SHP77 (cell line): ENCODE data around the gene NTN1.

Source experiments
- DNase-seq, 2 experiments: peaks; one replicate each; lab custom pipeline; 2025; lab: John Stamatoyannopoulos, UW

NTN1 gene

DNA sequence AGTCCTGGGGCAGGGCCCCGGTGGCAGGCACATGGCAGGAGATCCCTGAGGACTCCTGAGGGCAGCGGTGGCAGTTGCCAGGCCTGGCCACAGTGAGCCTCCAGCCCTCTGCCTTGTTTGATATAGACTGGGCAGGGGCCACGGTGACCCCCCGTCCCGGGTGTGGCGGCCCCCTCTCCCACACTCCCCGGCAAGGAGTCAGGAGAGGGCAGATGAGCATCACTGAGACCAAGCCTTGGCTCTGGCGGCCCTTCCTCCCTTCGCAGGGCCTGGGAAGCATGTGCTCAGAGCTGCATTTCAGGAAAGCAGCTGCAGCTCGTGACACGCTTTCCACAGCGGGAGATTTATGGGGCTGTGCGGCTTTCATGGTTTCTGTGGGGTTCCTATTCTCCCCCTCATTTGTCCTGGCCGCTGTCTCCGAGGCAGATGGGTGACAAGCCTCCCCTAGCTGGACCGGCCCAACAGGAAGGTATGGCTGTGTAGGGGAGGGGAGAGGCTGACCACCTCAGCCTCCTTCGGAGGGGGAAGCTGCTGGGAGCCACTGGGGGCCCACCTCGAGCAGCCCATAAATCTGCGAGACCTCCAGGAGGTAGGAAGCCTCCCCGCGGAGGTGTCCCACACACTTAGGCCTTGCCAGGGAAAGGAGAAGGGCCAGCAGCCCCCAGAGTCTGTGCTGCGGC, 211.4 kb downstream of the NTN1 start:
- DNase-seq = no peak

DNA sequence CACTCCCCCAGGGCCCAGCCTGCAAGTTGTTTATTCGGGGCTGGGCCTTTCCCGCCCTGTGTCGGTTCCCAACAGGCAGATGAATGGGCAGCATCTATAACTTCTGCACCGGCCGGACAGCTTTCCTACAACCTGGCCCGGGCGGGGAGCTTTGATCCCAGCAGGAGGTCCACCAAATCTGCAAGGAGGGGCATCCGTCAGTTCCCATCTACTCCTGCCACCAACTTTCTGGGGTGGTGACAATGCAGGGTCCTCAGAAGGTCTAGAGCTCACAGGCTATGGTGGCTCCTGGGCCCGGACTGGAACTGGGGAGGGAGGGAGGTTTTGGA, 211.9 kb downstream of the NTN1 start:
- no peak for DNase-seq

DNA sequence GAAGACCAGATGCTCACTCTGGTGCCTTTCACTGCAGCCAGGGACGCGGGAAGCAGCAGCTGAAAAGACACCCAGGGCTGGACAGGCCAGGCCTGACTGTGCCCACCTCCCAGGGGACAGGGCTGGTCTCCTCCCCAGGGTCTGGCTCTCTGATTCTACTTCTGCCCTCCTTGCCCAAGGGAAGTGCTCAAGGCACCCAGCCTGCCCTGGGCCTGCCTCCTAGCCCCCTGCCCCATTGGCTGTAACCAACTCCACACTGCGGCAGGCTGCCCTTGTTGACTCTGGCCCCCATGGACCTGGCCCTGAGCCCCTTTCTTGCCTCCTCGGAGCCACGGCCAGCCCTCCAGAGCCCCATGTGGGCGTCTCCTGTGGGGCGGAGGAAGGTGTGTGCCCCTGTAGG, 212.5 kb downstream of the NTN1 start:
- no peak for DNase-seq

DNA sequence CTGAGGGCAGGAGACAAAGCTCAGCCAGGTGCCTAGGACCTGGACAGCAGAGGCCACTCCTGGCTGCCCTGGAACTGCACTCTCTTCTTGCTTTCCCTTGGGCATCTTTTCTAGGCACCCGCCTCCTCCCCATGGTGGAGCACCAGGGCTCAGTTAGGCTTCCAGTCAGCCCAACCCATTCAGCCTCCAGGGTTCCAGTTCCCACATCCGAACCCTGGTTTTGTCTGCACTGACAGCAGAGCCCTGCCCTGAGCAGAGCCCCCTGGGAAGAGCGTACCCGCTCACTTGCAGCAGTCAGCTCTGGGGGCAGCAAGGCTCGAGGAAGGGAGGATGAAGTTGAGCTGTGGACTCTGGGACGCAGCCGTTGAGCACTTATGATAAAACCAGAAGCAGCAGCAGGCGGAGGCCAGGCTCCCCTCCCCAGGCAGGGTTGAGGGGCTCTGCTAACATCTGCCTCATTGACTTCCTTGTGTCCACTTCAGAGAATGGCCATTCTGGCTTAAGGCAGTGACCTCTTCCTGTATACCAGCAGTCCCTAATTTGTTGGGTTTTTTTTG, 213.2 kb downstream of the NTN1 start:
- no peak for DNase-seq

DNA sequence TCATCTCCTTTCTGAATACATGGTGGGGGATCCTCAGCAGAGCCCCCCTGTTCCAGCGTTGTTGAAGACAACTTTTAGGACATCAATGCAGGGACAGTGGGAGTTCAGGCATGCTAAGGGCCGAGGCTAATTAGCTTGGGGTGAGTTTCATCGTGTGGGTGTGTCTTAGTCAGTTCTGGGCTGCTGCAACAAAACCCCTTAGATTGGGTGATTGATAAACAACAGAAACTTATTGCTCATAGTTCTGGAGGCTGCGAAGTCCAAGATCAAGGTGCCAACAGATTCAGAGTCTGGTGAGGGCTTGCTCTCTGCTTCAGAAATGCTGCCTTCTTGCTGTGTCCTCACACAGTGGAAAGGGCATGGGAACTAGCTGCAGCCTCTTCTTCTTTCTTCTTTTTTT, 214.0 kb downstream of the NTN1 start:
- no peak for DNase-seq

DNA sequence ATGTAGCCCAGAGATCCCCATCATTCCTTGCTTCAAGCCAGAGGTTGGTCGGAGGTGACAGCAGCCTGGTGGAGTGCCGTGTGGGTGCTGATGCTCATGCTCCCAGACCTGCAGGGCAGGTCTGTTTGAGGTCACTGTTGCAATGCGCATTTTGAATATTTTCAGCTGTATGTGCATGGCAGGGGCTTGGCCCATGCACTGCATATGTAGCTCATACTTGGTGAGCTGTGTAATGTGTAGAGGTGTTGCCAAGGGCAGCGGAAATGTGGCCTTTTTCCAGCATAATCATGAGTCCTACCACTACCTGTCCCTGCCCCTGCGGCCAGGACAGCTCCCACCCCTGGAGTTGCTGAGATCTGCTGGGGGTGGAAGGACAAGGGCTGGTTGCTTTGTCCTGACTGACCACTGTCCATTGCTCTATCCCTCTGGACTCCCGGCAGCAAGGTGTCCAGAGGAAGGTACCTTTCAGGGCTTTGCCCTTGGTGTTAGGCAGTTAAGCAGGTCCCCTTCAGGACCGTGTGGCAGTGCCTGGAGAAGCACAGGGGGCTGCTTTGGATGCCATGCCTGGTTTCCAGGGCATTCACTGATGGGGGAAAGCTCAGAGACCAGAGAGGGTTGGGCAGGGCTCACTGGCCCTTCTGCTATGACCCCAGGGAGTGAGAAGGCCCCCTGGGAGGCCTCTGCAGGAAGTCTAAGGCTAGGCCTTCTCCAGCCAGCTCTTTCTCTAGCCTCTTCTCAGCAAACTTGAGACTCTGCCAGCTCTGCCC, 215.2 kb downstream of the NTN1 start:
- DNase-seq = no peak

DNA sequence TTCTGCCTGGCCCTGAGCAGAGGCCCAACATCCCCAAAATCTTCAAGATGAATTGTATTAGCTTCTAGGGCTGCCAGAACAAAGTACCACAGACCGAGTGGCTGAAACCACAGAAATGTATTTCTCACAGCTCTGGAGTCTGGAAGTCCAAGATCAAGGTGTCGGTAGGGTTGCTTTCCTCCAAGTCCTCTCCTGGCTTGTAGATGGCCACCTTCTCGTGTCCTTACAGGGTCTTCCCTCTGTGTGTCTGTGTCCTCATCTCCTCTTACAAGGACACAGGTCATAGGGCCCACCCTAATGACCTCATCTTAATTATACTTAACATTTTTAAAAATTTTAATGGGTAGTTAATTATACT, 215.7 kb downstream of the NTN1 start:
- DNase-seq = no peak

DNA sequence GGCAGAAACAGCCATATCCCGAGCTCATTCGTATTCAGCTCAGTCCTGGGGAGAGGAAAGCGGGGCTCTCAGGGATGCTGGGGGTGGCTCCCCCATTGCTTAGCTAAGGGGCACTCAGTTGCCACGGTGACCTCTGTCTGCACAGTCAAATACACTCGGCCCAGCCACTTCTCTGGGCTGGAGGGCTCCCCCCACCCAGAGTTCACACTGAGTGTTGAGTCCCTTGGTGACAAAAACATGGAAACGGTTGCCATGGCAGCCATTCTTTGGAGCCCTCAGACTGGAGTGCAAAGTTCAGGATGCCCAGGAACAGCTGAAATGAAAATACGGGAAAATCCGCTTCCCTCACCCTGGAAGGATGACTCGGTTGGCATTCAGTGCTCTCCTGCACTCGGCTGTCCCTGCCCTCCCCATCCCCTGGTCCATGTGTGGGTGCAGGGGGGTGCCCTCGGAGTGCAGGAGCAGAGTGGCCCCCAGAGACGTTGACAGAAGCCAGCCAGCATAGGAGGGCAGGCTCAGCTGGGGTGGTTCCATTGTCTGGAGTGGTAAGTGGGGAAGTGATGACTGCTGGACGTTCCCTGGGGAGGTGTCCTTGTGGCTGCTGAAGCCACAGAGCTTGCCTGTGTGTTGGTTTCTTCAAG, 216.5 kb downstream of the NTN1 start:
- DNase-seq = no peak

DNA sequence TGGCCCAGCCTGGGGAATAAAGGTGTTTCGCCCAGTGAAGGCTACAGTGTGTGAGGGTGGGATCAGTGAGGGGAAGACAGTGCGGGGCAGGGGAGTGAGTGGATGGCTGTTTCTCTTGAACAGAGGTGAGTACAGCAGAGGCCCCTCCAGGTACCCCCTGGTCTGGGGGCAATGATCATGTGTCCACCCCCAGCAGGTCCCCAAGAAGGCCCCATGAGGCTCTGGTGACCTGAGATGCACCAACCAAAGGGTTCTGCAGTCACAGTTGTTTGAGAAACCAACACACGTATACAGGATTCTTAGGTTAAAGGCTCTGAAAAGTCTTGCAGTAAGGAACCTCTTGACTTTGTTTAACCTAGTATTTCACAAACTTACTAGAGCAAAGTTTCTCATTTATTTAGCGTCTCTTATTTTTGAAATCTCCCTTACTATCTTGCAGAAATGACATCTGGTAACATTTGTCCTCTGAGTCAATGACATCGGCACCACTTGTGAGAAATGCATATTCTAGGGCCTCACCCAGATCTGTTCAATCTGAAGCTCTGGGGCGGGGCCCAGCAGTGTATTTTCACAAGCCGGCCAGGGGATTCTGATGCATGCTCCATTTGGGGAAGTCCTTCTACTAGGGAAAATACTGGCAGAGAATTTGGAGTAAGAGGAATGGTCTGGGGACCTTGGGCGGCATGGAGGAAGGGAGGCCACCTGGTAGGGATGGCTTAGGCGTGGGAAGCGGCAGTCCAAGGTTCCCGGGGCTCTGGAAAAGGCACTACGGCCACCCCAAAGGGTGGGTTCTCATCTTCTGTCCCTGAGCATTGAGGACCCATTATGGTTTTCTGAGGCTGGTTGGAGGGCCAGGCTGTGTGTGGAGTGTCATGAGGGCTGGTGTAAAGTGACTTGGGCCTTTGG, 217.3 kb downstream of the NTN1 start:
- no peak for DNase-seq

DNA sequence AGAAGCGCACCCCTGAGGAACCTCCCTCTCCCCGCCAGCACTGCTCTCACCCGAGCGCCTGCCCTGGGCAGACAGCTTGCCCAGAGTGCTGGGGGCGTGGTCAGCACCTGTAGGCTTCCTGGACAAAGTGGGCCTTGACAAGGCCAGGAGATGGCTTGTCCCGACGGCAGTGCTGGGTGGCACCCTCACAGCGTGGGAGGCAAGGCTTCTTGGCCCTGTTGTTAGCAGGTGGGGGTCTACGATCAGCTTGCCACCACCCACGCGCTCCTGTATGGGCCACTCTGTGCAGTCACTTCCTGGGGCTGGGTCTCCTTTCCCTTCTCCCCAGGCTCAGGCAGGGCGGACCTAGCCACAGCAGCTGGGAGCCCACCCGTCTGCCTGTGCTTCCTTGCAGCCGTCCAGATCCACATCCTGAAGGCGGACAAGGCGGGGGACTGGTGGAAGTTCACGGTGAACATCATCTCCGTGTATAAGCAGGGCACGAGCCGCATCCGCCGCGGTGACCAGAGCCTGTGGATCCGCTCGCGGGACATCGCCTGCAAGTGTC, 218.0 kb downstream of the NTN1 start:
- DNase-seq = no peak

DNA sequence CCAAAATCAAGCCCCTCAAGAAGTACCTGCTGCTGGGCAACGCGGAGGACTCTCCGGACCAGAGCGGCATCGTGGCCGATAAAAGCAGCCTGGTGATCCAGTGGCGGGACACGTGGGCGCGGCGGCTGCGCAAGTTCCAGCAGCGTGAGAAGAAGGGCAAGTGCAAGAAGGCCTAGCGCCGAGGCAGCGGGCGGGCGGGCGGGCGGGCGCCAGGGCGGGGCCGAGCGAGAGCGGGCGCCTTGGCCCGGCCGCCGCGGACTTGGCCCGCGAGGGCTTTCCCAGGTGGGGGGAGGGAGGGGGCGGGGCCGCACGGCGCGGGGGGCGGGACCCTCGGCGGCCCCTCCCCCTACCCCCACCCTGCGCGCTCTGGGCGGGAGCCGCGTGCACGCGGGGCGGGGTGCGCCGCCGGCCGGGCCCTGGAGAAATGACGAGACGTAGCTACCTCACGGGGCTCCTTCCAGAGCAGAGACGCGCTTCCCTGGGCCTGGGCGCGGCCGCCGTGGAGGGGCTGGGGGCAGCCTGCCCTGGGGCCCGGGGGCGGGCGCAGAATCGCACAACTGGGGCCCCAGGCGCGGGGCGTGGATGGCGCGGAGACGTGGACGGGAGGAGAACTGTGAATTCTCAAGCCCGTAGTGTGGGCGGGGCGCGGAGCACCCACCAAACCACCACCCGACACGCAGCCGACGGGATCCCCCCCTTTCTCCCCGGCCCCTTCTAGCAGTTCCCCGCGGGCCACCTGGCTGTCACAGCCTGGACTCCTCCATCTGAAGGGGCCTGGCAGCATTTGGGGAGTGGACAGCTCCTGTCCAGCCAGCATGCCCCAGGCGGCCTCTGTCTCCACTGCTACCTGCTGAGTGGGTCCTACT, 218.7 kb downstream of the NTN1 start:
- no peak for DNase-seq

DNA sequence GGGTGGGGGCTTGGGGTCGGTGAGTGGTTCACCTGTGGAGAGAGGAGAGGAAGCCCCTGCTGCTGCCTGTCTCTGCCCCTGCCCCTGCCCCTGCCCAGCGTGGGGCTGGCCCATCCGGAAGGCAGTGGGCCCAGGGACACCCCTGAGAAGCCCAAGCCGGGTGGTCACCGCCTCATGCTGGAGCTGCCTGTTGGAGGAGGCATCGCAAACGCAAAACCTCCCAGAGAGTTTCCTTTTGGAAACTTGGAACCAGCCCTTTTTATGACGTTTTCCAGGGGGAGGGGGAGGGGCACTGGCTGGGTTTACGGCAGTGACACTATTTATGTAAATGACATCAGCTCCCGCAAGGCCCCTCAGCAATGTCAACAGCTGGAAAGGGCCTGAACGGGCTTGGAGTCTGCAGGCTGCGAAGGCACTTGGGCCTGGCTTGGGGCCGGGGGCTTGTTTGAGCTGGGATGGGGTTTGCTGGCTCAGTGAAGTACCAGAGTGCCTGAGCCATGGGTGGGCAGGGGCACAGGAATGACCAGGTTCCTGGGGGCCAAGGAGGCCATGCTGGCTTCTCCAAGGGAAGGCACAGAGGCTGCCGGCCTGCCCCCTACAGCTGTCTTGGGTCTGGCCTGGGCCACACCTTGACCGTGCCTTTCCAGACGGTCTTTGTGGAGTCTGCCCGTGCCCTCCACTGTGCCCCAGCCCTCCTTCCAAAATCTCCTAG, 219.5 kb downstream of the NTN1 start:
- peak; percentile 31 to 53 for DNase-seq

DNA sequence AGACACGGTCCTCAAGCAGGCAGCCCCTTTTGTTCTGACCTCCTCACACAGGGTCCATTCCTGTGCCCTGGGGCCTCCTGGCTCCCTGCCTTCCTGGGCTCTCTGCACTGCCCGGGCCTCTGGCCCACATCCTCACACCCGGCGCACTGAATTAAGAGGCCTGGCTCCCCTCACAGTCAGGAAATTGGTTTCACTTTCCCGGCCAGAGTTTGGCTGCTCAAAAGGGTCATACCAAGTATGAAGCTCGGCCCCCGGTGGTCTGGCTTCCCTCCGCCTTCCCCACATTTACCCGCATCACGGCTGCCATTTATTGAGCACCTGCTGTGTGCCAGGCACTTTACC, 220.0 kb downstream of the NTN1 start:
- DNase-seq = no peak

DNA sequence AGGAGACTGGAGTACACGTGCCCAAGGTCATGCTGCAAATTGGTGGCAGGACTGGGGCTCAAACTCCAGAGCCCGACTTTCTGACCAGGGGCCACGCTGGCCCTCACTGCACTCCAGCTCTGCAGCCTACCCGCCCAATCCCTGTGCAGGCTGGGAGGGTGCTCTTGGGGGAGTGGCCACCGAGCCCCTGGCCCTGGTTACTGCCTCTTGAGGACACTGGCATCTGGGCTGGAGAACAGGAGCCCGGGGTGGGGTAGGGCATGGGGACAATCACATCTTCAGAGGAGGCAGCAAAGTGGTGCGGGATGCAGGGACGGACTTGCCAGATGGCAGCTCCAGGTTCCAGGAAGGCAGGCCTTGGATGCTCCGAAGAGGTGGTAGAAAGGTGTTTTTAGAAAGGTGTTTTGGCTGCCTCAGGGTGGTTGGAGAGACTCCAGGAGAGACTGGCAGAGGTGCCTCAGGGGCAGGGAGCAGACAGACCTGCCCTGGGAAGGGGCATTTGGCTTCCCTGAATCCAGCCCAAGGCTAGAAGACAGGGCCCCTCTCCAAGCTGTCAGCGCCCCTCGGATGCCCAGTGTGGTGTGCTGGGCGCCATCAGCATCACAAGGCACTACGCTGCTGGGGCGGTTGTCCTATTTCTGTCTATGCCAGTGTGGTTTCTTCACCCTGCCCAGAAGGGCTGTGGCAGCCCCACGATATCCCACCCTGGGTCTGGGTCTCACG, 220.6 kb downstream of the NTN1 start:
- DNase-seq = no peak

DNA sequence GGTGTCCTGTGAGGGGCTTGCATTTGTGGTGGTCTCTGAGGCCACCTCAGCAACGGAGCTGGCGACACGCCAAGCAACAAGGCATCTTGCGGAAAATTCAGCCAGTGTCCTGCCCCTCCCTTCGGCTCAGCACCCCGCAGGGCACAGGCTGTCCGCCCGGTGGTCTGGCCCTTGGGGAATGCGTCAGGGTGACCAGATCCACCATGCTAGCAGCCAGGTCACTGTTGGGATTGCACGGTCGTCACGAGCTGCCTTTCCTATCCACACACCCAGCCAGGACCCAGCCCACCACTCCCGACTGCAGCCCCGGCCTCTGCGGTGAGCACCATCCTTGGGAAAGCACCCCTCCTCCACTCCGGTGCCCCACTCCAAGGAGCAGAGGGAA, 221.2 kb downstream of the NTN1 start:
- DNase-seq = no peak

DNA sequence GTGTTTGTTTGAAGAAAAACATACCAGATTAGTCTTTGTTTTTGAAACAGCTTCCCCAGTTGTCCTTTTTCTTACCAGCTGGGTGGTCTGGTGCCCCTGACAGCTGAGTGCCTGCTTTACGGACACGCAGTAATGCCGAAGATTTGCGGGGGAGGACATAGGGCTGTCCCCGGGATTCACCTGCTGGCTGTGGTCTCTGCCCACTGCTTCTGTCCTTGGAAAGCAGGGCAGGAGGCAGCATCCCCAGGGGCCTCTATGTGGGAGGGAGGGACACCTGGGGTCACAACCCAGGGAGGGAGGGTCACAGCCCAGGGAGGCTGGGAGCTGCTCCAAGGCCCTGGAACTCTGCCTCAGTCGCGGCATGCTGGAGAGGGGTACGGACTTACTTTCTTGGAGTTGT, 221.7 kb downstream of the NTN1 start:
- DNase-seq = no peak

DNA sequence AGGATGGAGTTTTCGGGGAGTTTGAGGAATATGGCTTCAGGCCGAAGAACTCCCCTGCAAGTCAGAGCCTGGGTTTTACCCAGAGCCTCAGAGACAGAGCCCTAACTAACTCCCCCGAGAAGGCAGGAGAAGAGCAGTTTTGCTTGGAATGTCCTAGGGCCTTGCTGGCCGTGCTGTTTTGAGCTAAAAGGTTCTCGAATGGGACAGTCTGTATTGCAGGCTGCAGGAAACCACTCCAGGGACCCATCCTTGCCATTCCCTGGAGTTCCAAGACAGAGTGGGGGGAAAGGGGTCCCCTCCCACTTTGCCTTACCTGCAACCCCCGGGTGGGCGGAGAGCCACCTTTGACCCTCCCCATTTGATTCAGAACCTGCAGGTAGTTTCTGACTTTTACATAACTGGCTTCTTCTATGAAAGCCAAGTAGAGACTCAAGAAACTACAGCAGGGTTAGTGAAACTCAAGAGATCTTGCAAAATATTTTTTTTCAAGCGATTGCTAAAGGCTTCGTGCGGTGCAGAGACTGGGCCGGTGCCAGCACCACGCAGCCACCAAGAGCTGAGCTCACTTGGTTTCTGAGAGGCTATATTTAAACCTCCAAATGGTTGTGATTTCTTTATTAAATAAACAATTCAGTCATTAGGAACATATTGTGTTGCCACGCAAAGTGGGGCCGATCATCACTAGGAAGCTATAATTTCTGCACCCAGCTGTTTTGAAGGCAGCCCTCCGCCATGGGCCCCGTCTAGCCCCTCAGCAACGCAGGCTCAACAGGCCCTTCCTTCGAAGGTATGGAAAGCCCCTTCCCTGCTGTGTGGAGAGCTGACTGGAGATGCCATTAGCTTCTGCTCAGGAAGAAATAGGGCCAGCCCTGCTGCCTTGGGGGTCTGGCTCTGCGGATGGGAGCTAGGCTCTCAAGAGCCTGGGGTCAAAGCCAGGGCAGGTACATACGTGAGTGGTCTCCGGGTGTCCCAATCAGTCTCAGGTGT, 223.0 kb downstream of the NTN1 start:
- no peak for DNase-seq

DNA sequence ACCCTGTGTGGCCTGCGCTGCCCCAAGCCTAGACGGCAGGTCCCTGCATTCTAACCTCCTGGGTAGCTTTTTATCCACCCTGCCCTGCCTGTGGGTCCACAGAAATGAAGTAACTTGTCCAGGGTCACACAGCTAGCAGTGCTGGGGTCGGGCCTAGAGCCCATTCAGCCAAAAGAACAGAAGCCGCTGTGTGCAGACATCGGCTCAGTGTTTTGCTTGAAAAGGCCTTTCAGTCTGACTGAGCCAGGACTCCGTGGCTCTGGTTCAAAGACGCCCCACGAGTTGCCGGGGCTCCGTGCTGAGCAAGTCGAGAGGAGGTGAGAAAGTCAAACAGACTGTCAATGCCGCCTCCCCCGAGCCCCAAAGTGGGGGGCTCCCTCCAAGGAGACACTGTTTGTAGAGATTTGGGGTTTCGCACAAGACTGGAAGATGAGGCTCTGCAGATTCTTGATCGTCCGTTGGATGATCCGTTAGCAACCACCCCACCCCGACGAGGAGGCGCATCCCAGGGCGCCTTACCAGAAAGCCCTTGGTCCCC, 226.2 kb downstream of the NTN1 start:
- DNase-seq = no peak
